Measurements from ENCODE around the gene IRF9. TPM values are rescaled to one million over a fixed set of nuclear protein-coding genes. Genes with fewer than 3 reads are reported as not detected.
A peak's percentile ranks its signal among the peaks of the same experiment; 100 is the strongest.

IRF9 gene
- total RNA-seq, 2 donors from 2014 or later = 12.5 to 21.5 TPM

DNA sequence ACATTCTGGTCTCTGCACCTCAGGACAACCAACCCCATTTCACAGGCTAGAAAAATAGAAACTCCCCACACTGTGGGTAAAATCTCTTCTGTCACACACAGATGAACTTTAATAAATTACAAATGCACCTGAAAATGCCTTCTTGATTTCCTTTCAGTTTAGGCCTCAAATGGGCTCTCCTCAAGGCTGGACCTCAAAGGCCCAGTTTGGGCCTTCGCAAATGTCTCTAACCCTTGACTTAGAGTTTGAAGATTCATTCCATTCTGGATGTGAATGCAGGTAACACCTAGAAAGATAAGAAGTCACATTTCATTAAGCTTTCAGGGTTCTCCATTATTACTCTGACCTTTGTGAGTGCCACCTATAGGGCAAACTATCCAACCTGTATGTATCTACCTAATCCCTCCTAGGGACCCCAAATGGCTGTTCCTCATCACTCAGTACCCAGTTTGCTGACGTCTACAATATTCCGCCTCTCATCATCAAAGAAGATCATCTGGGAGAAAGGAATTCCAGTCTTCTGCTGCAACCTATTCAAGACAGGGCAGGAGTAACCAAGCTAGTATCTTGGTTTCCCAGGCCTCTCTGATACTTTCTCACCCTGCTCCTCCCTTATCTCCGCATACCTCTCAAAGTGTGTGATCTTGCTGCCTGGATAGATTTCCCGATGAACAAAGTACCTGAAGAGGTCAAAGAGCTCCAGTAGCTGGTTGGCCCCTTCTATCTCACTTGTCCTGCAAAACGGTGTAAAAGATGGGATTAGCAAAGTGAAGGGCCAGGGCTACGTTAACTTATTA, 53.0 kb downstream of the IRF9 start:
- intact Hi-C loops (cut with DNase I) = no loop called here
- Histone ChIP-seq H3K27ac (peak overlapping the region; percentile 86 to 97 (median 94)), H3K36me3 (replicated peaks in 1 of 2; ENCODE audit: insufficient read depth in 1 of 2, low read depth in 2 of 2) (peaks cover 0 to 14% of the 10 kb centered on the region in 2 donors), H3K4me3 (no peak overlapping the region), H3K27me3 (no peaks in the 10 kb centered on the region), H3K4me1 (peaks cover 30% of the 10 kb centered on the region), H3K9me3 (no peaks in the 10 kb centered on the region)
- 87 to 90% methylated on average over 7 of the region's 7 CpGs for WGBS, 2 donors
- DNase-seq = no peak
- TF ChIP-seq, protein P1, sequence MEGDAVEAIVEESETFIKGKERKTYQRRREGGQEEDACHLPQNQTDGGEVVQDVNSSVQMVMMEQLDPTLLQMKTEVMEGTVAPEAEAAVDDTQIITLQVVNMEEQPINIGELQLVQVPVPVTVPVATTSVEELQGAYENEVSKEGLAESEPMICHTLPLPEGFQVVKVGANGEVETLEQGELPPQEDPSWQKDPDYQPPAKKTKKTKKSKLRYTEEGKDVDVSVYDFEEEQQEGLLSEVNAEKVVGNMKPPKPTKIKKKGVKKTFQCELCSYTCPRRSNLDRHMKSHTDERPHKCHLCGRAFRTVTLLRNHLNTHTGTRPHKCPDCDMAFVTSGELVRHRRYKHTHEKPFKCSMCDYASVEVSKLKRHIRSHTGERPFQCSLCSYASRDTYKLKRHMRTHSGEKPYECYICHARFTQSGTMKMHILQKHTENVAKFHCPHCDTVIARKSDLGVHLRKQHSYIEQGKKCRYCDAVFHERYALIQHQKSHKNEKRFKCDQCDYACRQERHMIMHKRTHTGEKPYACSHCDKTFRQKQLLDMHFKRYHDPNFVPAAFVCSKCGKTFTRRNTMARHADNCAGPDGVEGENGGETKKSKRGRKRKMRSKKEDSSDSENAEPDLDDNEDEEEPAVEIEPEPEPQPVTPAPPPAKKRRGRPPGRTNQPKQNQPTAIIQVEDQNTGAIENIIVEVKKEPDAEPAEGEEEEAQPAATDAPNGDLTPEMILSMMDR (IDR thresholded peaks at IDR 0.05) = no peak
- no peak for TF ChIP-seq POLR2A (IDR thresholded peaks at IDR 0.05)
- no peak for ATAC-seq

DNA sequence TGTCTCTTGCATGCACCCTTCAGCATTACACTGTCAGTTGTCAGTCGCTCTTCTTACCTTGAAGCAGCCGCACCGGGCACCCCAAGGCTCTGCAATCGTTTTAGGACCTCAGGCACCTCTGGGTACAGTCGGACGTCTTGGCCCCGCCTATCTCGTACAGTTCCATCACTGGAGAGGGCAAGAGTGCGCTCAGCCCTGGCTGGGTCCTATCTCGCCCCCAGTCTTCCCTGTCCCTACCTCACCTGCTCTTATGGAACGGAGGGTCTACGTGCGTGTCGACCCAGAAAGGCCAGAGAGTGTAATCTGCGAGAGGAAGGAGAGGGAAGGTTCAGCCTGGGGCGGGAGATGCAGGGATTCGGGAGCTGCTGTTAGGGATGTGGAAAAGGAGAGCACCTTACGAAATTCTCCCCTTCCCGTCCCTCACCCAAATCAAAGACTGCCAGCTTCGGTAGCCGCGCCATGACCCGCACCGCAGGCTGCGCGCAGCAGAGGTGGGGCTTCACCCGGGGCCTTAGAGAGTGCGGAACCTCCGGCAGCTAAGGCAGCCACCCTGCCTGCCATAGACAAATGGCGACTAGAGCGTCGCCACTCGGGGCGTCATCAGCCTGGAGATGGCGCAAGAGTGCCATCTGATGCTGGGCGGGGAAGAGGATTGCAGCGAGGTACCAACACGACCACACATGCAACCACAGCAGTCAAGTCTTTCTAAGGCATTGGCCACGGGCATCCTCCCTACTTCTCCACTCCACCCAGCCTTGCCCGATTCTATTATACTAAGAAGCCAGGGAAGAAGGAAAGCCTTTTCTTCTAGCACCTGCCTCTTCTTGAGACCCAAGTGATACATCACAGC, 54.7 kb downstream of the IRF9 start, which contains the start of gene MDP1:
TSS of gene MDP1 (minus strand) at position 572 of the 850 bp plus-strand sequence. CDS start at position 461, 111 bp downstream.
- 0 to 1% methylated on average over 11 to 40 of the region's 40 CpGs for WGBS, 2 donors
- intact Hi-C loops (cut with DNase I) = no loop called here

More for the DNA sequence above, 54.7 kb downstream of the IRF9 start, which contains the start of gene MDP1:
- DNase-seq (peak; percentile 85 to 89 (median 86)), ATAC-seq (peak; percentile 83)
- Histone ChIP-seq H3K4me1 (peaks cover 30% of the 10 kb centered on the region), H3K4me3 (peak within 1 kb of the TSS; percentile 53 to 54), H3K27me3 (no peaks in the 10 kb centered on the region), H3K36me3 (replicated peaks in 1 of 2; ENCODE audit: insufficient read depth in 1 of 2, low read depth in 2 of 2) (peaks cover 0 to 4% of the 10 kb centered on the region in 2 donors), H3K27ac (peak within 1 kb of the TSS; percentile 59 to 93 (median 86)), H3K9me3 (no peaks in the 10 kb centered on the region)
- TF ChIP-seq, protein P1 (IDR thresholded peaks at IDR 0.05) = peak in 6 of 7 experiments; percentile 33 to 66 (median 54)
- TF ChIP-seq POLR2A (IDR thresholded peaks at IDR 0.05) = peak; percentile 74 to 93 (median 92)

Small RNAs within 50 kb of the gene (microRNA-seq; reads per million reads assigned to microRNA genes)
- 0 to 0.47 reads per million in 2 donors for gene MIR7703 (ENCODE audit: borderline number of aligned reads in 2 of 2, borderline replicate concordance in 2 of 2)

Small RNAs within 50 kb of the gene (small RNA-seq; reads per million reads assigned to genes)
- gene AL136295.4 (not detected), gene CHMP4A (not detected), gene IPO4 (not detected), gene IRF9 (not detected), gene MDP1 (0.70 reads per million, percentile 15 among the genes with 10 or more reads in this experiment), gene RNA5SP383 (5.0 reads per million, percentile 87 among the genes with 10 or more reads in this experiment)

Other genes with a start within 250 kb of the IRF9 start
- gene DHRS4, start 207.5 kb upstream of the IRF9 start, total RNA-seq = 10 to 100 TPM; 18.4 to 45.5 TPM
- 10 to 100 TPM; 10.6 to 16.5 TPM for gene DHRS4L2, start 172.3 kb upstream of the IRF9 start, total RNA-seq
- under 1 TPM; 0.78 to 0.99 TPM for gene CARMIL3, start 109.3 kb upstream of the IRF9 start, total RNA-seq
- gene CPNE6, start 89.7 kb upstream of the IRF9 start, total RNA-seq = not detected
- gene PCK2, start 67.0 kb upstream of the IRF9 start, total RNA-seq = 10 to 100 TPM; 20.4 to 29.8 TPM
- gene DCAF11, start 46.5 kb upstream of the IRF9 start, total RNA-seq = 100 to 1,000 TPM in 1 of 2 donors, 10 to 100 TPM in 1; 77.1 to 128 TPM
- gene NRL, start 46.3 kb upstream of the IRF9 start, total RNA-seq = 1 to 10 TPM; 2.1 to 2.6 TPM
- gene FITM1, start 30.6 kb upstream of the IRF9 start, total RNA-seq = 10 to 100 TPM in 1 of 2 donors, 1 to 10 TPM in 1; 6.3 to 12.2 TPM
- 10 to 100 TPM; 78.4 to 93.7 TPM for gene PSME1, start 25.1 kb upstream of the IRF9 start, total RNA-seq
- 10 to 100 TPM in 1 of 2 donors, 1 to 10 TPM in 1; 9.9 to 21.1 TPM for gene EMC9, start 19.7 kb upstream of the IRF9 start, total RNA-seq
- gene PSME2, start 14.7 kb upstream of the IRF9 start, total RNA-seq = 10 to 100 TPM; 29.3 to 30.4 TPM
- 10 to 100 TPM; 38.1 to 83.1 TPM for gene RNF31, start 13.8 kb upstream of the IRF9 start, total RNA-seq
- gene REC8, start 10.8 kb downstream of the IRF9 start, total RNA-seq = 1 to 10 TPM; 7.8 to 8.9 TPM
- gene IPO4, start 27.6 kb downstream of the IRF9 start, total RNA-seq = 10 to 100 TPM; 30.4 to 73.5 TPM
- 10 to 100 TPM; 57.9 to 59.7 TPM for gene TM9SF1, start 34.2 kb downstream of the IRF9 start, total RNA-seq
- gene TSSK4, start 44.4 kb downstream of the IRF9 start, total RNA-seq = under 1 TPM in 1 of 2 donors, not detected in 1; 0.26 TPM
- 10 to 100 TPM; 28.5 to 32.0 TPM for gene CHMP4A, start 52.2 kb downstream of the IRF9 start, total RNA-seq
- 10 to 100 TPM in 1 of 2 donors, 1 to 10 TPM in 1; 2.0 to 18.9 TPM for gene MDP1, start 54.8 kb downstream of the IRF9 start, total RNA-seq
- gene NEDD8, start 71.1 kb downstream of the IRF9 start, total RNA-seq = 10 to 100 TPM; 28.7 to 77.6 TPM
- 10 to 100 TPM; 30.9 to 41.9 TPM for gene GMPR2, start 71.7 kb downstream of the IRF9 start, total RNA-seq
- gene TINF2, start 81.4 kb downstream of the IRF9 start, total RNA-seq = 10 to 100 TPM; 28.3 to 35.3 TPM
- gene TGM1, start 101.9 kb downstream of the IRF9 start, total RNA-seq = 10 to 100 TPM in 1 of 2 donors, 1 to 10 TPM in 1; 2.9 to 13.8 TPM
- 10 to 100 TPM; 18.4 to 90.0 TPM for gene RABGGTA, start 110.3 kb downstream of the IRF9 start, total RNA-seq
- 10 to 100 TPM; 18.8 to 31.4 TPM for gene DHRS1, start 138.5 kb downstream of the IRF9 start, total RNA-seq
- gene NOP9, start 138.6 kb downstream of the IRF9 start, total RNA-seq = 10 to 100 TPM; 10.6 to 12.2 TPM
- gene CIDEB, start 146.7 kb downstream of the IRF9 start, total RNA-seq = 10 to 100 TPM; 19.1 to 34.0 TPM
- 10 to 100 TPM; 10.9 to 31.3 TPM for gene LTB4R2, start 148.9 kb downstream of the IRF9 start, total RNA-seq
- gene LTB4R, start 150.2 kb downstream of the IRF9 start, total RNA-seq = 1 to 10 TPM; 3.6 to 9.1 TPM
- 10 to 100 TPM; 10.6 to 14.8 TPM for gene ADCY4, start 173.8 kb downstream of the IRF9 start, total RNA-seq
- gene RIPK3, start 178.7 kb downstream of the IRF9 start, total RNA-seq = 1 to 10 TPM; 6.0 to 9.9 TPM
- 10 to 100 TPM; 11.9 to 19.8 TPM for gene NFATC4, start 206.9 kb downstream of the IRF9 start, total RNA-seq
- 1 to 10 TPM; 7.3 to 7.5 TPM for gene NYNRIN, start 237.7 kb downstream of the IRF9 start, total RNA-seq